Measurements from ENCODE around the gene OPN3. TPM values are rescaled to one million over a fixed set of nuclear protein-coding genes. Genes with fewer than 3 reads are reported as not detected.

Gene OPN3
- total RNA-seq, 2 donors from 2014 or later, result 7.2 to 13.4 TPM

GRCh38 chr1:241586905-241587512 is 53.2 kb downstream of the OPN3 start:
- H3K9me3 ChIP-seq, result no peaks in the 10 kb centered on the region
- DNase-seq (ENCODE audit: low spot score) (no peak), ATAC-seq (ENCODE audit: insufficient number of reproducible peaks, low FRiP score, low read depth) (no peak)
- H3K4me3 ChIP-seq, result no peak overlapping the region
- no peaks in the 10 kb centered on the region for H3K36me3 ChIP-seq
- TF ChIP-seq, protein P1, sequence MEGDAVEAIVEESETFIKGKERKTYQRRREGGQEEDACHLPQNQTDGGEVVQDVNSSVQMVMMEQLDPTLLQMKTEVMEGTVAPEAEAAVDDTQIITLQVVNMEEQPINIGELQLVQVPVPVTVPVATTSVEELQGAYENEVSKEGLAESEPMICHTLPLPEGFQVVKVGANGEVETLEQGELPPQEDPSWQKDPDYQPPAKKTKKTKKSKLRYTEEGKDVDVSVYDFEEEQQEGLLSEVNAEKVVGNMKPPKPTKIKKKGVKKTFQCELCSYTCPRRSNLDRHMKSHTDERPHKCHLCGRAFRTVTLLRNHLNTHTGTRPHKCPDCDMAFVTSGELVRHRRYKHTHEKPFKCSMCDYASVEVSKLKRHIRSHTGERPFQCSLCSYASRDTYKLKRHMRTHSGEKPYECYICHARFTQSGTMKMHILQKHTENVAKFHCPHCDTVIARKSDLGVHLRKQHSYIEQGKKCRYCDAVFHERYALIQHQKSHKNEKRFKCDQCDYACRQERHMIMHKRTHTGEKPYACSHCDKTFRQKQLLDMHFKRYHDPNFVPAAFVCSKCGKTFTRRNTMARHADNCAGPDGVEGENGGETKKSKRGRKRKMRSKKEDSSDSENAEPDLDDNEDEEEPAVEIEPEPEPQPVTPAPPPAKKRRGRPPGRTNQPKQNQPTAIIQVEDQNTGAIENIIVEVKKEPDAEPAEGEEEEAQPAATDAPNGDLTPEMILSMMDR (IDR thresholded peaks at IDR 0.05), result no peak
- no peaks in the 10 kb centered on the region for H3K27me3 ChIP-seq (replicated peaks; ENCODE audit: insufficient read depth)
- no peaks in the 10 kb centered on the region for H3K4me1 ChIP-seq (ENCODE audit: control insufficient read depth in 1 of 2, low read depth in 2 of 2)
- no peak overlapping the region for H3K27ac ChIP-seq

DNA sequence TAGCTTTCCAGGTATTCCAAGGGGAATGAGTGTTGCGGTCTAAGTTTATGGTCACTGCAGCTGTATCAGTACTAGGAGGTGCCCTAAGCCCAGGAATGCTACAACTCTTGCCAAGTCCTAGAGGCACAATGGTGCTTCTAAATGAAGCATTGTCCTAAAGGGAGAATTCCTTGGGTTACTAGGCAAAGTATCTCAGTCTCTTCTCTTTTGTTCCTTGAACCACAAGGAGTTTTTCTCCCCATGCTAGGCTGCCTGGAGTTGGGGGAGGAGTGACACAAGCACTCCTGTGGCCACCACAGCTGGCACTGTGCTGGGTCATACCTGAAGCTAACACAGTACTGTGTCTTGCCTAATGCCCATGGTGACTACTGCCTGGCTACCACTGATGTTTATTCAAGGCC is 57.2 kb downstream of the OPN3 start:
- Histone ChIP-seq H3K4me3 (no peak overlapping the region), H3K27me3 (replicated peaks; ENCODE audit: insufficient read depth) (no peaks in the 10 kb centered on the region), H3K4me1 (ENCODE audit: control insufficient read depth in 1 of 2, low read depth in 2 of 2) (no peaks in the 10 kb centered on the region), H3K36me3 (no peaks in the 10 kb centered on the region), H3K9me3 (no peaks in the 10 kb centered on the region), H3K27ac (no peak overlapping the region)
- no peak for DNase-seq (ENCODE audit: low spot score)
- TF ChIP-seq, protein P1 (IDR thresholded peaks at IDR 0.05), result no peak
- no peak for ATAC-seq (ENCODE audit: insufficient number of reproducible peaks, low FRiP score, low read depth)

DNA sequence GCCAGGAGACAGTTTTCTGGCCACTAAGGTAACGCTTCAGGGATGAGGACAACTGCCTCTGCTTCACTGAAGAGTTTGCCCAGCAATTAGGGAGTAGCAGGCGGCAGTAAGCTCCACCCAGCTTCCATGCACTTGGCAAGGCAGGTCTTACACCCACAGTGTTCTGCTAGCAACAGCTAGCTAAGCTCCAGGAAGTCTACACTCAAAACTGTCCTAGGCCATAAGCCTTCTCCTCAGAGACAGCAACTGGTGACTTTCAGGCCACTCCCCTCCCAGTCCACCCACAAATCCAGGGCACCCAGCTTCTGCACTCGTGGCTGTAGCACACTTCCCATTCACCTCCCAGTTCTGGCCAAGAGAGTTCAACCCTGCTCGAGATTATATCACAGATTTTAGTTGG is 60.7 kb downstream of the OPN3 start:
- Histone ChIP-seq H3K27me3 (replicated peaks; ENCODE audit: insufficient read depth) (no peaks in the 10 kb centered on the region), H3K27ac (no peak overlapping the region), H3K36me3 (no peaks in the 10 kb centered on the region), H3K4me3 (no peak overlapping the region), H3K9me3 (no peaks in the 10 kb centered on the region), H3K4me1 (ENCODE audit: control insufficient read depth in 1 of 2, low read depth in 2 of 2) (no peaks in the 10 kb centered on the region)
- DNase-seq (ENCODE audit: low spot score) (no peak), ATAC-seq (ENCODE audit: insufficient number of reproducible peaks, low FRiP score, low read depth) (no peak)
- TF ChIP-seq, protein P1 (IDR thresholded peaks at IDR 0.05), result no peak

- no peak overlapping the region for H3K4me3 ChIP-seq
- no peaks in the 10 kb centered on the region for H3K9me3 ChIP-seq
- TF ChIP-seq, protein P1 (IDR thresholded peaks at IDR 0.05), result no peak
- no peaks in the 10 kb centered on the region for H3K27me3 ChIP-seq (replicated peaks; ENCODE audit: insufficient read depth)
- no peak for ATAC-seq (ENCODE audit: insufficient number of reproducible peaks, low FRiP score, low read depth)
- H3K4me1 ChIP-seq (ENCODE audit: control insufficient read depth in 1 of 2, low read depth in 2 of 2), result no peaks in the 10 kb centered on the region
- no peak for DNase-seq (ENCODE audit: low spot score)
- H3K36me3 ChIP-seq, result no peaks in the 10 kb centered on the region
- no peak overlapping the region for H3K27ac ChIP-seq
Observed at GRCh38 chr1:241574154-241574553, 66.0 kb downstream of the OPN3 start.

GRCh38 chr1:241569848-241570247 is 70.3 kb downstream of the OPN3 start:
- Histone ChIP-seq H3K27me3 (replicated peaks; ENCODE audit: insufficient read depth) (no peaks in the 10 kb centered on the region), H3K9me3 (no peaks in the 10 kb centered on the region), H3K4me3 (no peak overlapping the region), H3K36me3 (no peaks in the 10 kb centered on the region), H3K27ac (no peak overlapping the region), H3K4me1 (ENCODE audit: control insufficient read depth in 1 of 2, low read depth in 2 of 2) (no peaks in the 10 kb centered on the region)
- DNase-seq (ENCODE audit: low spot score) (no peak), ATAC-seq (ENCODE audit: insufficient number of reproducible peaks, low FRiP score, low read depth) (no peak)
- TF ChIP-seq, protein P1 (IDR thresholded peaks at IDR 0.05), result no peak
